Measurements from ENCODE around the gene GOLGA6L7. TPM values are rescaled to one million over a fixed set of nuclear protein-coding genes. Genes with fewer than 3 reads are reported as not detected.

GOLGA6L7 gene
- total and polyA plus RNA-seq, 2 of the 8 experiments (the other 6 are each of a cell fraction or from before 2014, with no cell fraction given): not detected

DNA sequence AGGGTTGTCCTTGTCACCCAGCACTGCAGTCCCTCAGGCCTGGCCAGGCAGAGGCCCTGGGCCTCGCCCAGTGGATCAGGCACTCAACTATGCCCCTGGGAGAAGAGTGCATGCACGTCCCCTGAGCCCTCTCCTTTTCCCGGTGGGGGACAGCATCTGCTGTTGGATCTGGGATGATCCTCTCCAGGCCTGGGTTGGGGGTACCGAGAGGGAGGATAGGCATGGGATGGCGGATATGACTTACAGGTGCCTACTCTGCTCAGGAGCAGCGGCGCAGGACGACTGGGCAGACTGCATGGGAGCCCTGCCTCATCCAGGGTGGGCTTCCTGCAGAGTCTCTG is 28.4 kb upstream of the GOLGA6L7 start:
- H2BK15ac ChIP-seq (ENCODE audit: low read length): peak overlapping the region; percentile 61
- no peaks in the 10 kb centered on the region; a peak in 1 of 8 replicates for H3K36me3 ChIP-seq (ENCODE audit: control insufficient read depth in 2 of 4, insufficient read depth in 4 of 4, low read length in 3 of 4)
- no peak overlapping the region for H4K5ac ChIP-seq (ENCODE audit: insufficient read length, low read depth, low read length)
- no peak overlapping the region; the same call in 1 of the 2 replicates for H2BK5ac ChIP-seq (ENCODE audit: low read depth, low read length)
- peak overlapping the region; percentile 85 for H4K8ac ChIP-seq (ENCODE audit: extremely low read depth, insufficient read depth, low read length)
- TF ChIP-seq HDAC2 (IDR thresholded peaks at IDR 0.05; ENCODE audit: borderline replicate concordance in 1 of 2, low read depth in 2 of 2, low read length in 2 of 2) (no peak), POU5F1 (IDR thresholded peaks at IDR 0.05; ENCODE audit: low read depth, low read length) (no peak), CEBPB (IDR thresholded peaks at IDR 0.05; ENCODE audit: low read depth, low read length) (no peak), CBX8 (IDR thresholded peaks at IDR 0.05; ENCODE audit: borderline replicate concordance, low read depth, low read length) (no peak), CHD2 (IDR thresholded peaks at IDR 0.05; ENCODE audit: low read length) (no peak), EP300 (IDR thresholded peaks at IDR 0.05; ENCODE audit: borderline replicate concordance in 1 of 2, low read depth in 2 of 2, low read length in 2 of 2) (no peak), BRCA1 (IDR thresholded peaks at IDR 0.05; ENCODE audit: low read depth, low read length) (no peak), JUND (IDR thresholded peaks at IDR 0.05; ENCODE audit: low read length) (no peak), KDM5A (IDR thresholded peaks at IDR 0.05; ENCODE audit: low read length) (no peak)
- no peak overlapping the region for H3K14ac ChIP-seq (ENCODE audit: insufficient read length)
- H3K79me1 ChIP-seq (ENCODE audit: low read depth, low read length): no peaks in the 10 kb centered on the region
- peak overlapping the region; percentile 54 to 55; a peak in 3 of 4 replicates for H3K4me2 ChIP-seq (ENCODE audit: insufficient read depth in 1 of 2, low read depth in 2 of 2, low read length in 2 of 2)
- no peak overlapping the region for H3K56ac ChIP-seq (replicated peaks; ENCODE audit: insufficient read length, low read depth, low read length)
- no peak overlapping the region for H3K27ac ChIP-seq (ENCODE audit: low read depth, low read length)
- H3K4me1 ChIP-seq (replicated peaks in 1 of 4; ENCODE audit: control insufficient read depth in 3 of 4, insufficient read depth in 4 of 4, low read length in 3 of 4): peaks cover 9 to 16% (median 13%) of the 10 kb centered on the region in 4 experiments; a peak in 6 of 7 replicates
- 0 out of 2 replicates have a peak overlapping the region, but pooled peaks have one; percentile 32 for H2BK20ac ChIP-seq (ENCODE audit: low read length)
- H2BK12ac ChIP-seq (ENCODE audit: low read depth, low read length): peak overlapping the region; percentile 71; the same call in 1 of the 2 replicates
- H3K23me2 ChIP-seq (ENCODE audit: low read depth, low read length): no peaks in the 10 kb centered on the region; the same call in 1 of the 2 replicates
- H3K18ac ChIP-seq (ENCODE audit: extremely low read depth, low read length): peak overlapping the region; percentile 62; the same call in 1 of the 2 replicates
- ChIA-PET CTCF (ENCODE audit: partially characterized antibody) (no interaction called here), POLR2A (ENCODE audit: partially characterized antibody) (interaction anchor here (1.8 kb wide), 1 partner anchor 9 kb away, joined by 7 read pairs; the partner anchor contains the start of gene APBA2)
- no peak overlapping the region for H2AK5ac ChIP-seq (ENCODE audit: low read depth, low read length)
- H3K4me3 ChIP-seq (ENCODE audit: extremely low read depth in 1 of 4, insufficient read depth in 2 of 4, low read depth in 3 of 4, low read length in 4 of 4): 0 out of 8 replicates have a peak overlapping the region, but pooled peaks of 1 of the 4 experiments have one; percentile 33
- H3K4ac ChIP-seq (replicated peaks; ENCODE audit: insufficient read length, low read depth, low read length): no peak overlapping the region
- H4K91ac ChIP-seq (replicated peaks; ENCODE audit: insufficient read length, low read length): peak overlapping the region; percentile 86
- H4K20me1 ChIP-seq (replicated peaks in 1 of 2; ENCODE audit: control insufficient read depth in 1 of 2, insufficient read depth in 2 of 2, low read length in 2 of 2): no peaks in the 10 kb centered on the region
- H3K9ac ChIP-seq (replicated peaks in 1 of 4; ENCODE audit: extremely low read depth in 1 of 4, low read depth in 3 of 4, low read length in 3 of 4): no peak overlapping the region
- H3K27me3 ChIP-seq (replicated peaks in 1 of 4; ENCODE audit: control insufficient read depth in 3 of 4, extremely low read depth in 1 of 4, insufficient read depth in 3 of 4, low read length in 3 of 4): peaks cover 0 to 13% (median 4%) of the 10 kb centered on the region in 4 experiments; a peak in 4 of 7 replicates
- 89% methylated on average over 7 of the region's 8 CpGs; no CpG with 5 or more reads in 1 of the 2 experiments for WGBS, 2 experiments (ENCODE audit: extremely low coverage in 1 of 2, insufficient coverage in 1 of 2, insufficient read length in 1 of 2, insufficient replicate concordance in 2 of 2, low coverage in 1 of 2, low lambda C conversion rate in 2 of 2, missing lambda C conversion rate in 1 of 2)
- H2AFZ ChIP-seq (ENCODE audit: low read length): no peak overlapping the region
- no peak for DNase-seq (ENCODE audit: low read depth in 1 of 2, low spot score in 2 of 2)
- no peak for FAIRE-seq
- H3K79me2 ChIP-seq (ENCODE audit: control insufficient read depth in 1 of 2, insufficient read depth in 2 of 2, low read length in 2 of 2): no peaks in the 10 kb centered on the region
- no peak overlapping the region for H3K23ac ChIP-seq (ENCODE audit: insufficient read length)
- peak overlapping the region; percentile 67 for H2BK120ac ChIP-seq (replicated peaks; ENCODE audit: low read depth, low read length)
- H3K9me3 ChIP-seq (ENCODE audit: insufficient read depth in 2 of 2, low read depth in 1 of 2, low read length in 1 of 2): no peaks in the 10 kb centered on the region
